WTC11 (cell line): ENCODE measurements around the gene TMEM154. TPM values are rescaled to one million over a fixed set of nuclear protein-coding genes. Genes with fewer than 3 reads are reported as not detected.

Experiments used
- ATAC-seq: fragments of 200-7000 bp; cut with Tn5 transposase; 2 replicates; pipeline ENCODE4 v1.10.0; 2021; ENCODE audit warnings: mild to moderate bottlenecking, moderate library complexity
- CTCF ChIA-PET: fragments of 300-600 bp; sonication (Branson Sonifier 250); formaldehyde crosslinking; loops from one replicate; lab custom pipeline; 2021; ENCODE audit warnings: antibody characterized with exemption; lab: Charles Lee
- POLR2A ChIA-PET: fragments of 350-600 bp; sonication (Branson Sonifier 250); formaldehyde crosslinking; loops from one replicate; lab custom pipeline; 2021; ENCODE audit warnings: antibody characterized with exemption; lab: Charles Lee
- DNase-seq: peaks from one replicate; pipeline ENCODE4 v3.0.0; 2021; ENCODE audit warnings: low spot score
- H3K27ac Mint-ChIP-seq: 2 replicates; pipeline ENCODE4 v1.8.0; 2021; ENCODE audit warnings: mixed read lengths
- H3K27me3 Mint-ChIP-seq: 2 replicates; pipeline ENCODE4 v1.8.0; 2021; ENCODE audit warnings: low read depth, mild to moderate bottlenecking, moderate library complexity, mixed read lengths
- H3K36me3 Mint-ChIP-seq: 2 replicates; pipeline ENCODE4 v1.8.0; 2021; ENCODE audit warnings: mixed read lengths
- H3K4me1 Mint-ChIP-seq: 2 replicates; pipeline ENCODE4 v1.8.0; 2022; ENCODE audit warnings: mixed read lengths
- H3K4me3 Mint-ChIP-seq: 2 replicates; pipeline ENCODE4 v1.8.0; 2021; ENCODE audit warnings: mild to moderate bottlenecking, moderate library complexity, mixed read lengths
- H3K9me3 Mint-ChIP-seq: 2 replicates; pipeline ENCODE4 v1.8.0; 2021; ENCODE audit warnings: mixed read lengths
- AFF4 ChIP-seq: sonication (generic); formaldehyde crosslinking; IDR thresholded peaks from 2 replicates; pipeline ENCODE4 v1.8.1; 2023; ENCODE audit warnings: mild to moderate bottlenecking, missing genetic modification reagents, borderline replicate concordance
- ATF6 ChIP-seq: sonication (generic); formaldehyde crosslinking; IDR thresholded peaks from 2 replicates; pipeline ENCODE4 v1.8.1; 2023; ENCODE audit warnings: mild to moderate bottlenecking, missing genetic modification reagents
- CDX4 ChIP-seq: fragments of 250-450 bp; sonication (Bioruptor Pico); IDR thresholded peaks from 2 replicates; pipeline ENCODE4 v1.9.0; 2021; ENCODE audit warnings: moderate library complexity, mild to moderate bottlenecking, inconsistent platforms, borderline replicate concordance
- ELF4 ChIP-seq: sonication (generic); formaldehyde crosslinking; IDR thresholded peaks from 2 replicates; pipeline ENCODE4 v1.8.1; 2022; ENCODE audit warnings: low read depth, mild to moderate bottlenecking, moderate library complexity, missing genetic modification reagents
- FOXK1 ChIP-seq: sonication (generic); formaldehyde crosslinking; IDR thresholded peaks from 2 replicates; pipeline ENCODE4 v1.8.0; 2022; ENCODE audit warnings: mild to moderate bottlenecking, moderate library complexity, missing genetic modification reagents
- GTF2I ChIP-seq: fragments of 250-450 bp; sonication (Bioruptor Pico); conservative IDR thresholded peaks from 2 replicates; pipeline ENCODE4 v1.4.0; 2021; ENCODE audit warnings: mild to moderate bottlenecking
- MLX ChIP-seq: sonication (generic); formaldehyde crosslinking; IDR thresholded peaks from 2 replicates; pipeline ENCODE4 v1.8.1; 2023; ENCODE audit warnings: mild to moderate bottlenecking, missing genetic modification reagents, moderate library complexity
- NFYB ChIP-seq: sonication (generic); formaldehyde crosslinking; conservative IDR thresholded peaks from 2 replicates; pipeline ENCODE4 v1.8.0; 2022; ENCODE audit warnings: low read depth, missing genetic modification reagents
- SMAD4 ChIP-seq: sonication (generic); formaldehyde crosslinking; IDR thresholded peaks from 2 replicates; pipeline ENCODE4 v1.8.0; 2022; ENCODE audit warnings: mild to moderate bottlenecking, missing genetic modification reagents
- TP53 ChIP-seq: sonication (generic); formaldehyde crosslinking; IDR thresholded peaks from 2 replicates; pipeline ENCODE4 v1.8.1; 2023; ENCODE audit warnings: mild to moderate bottlenecking, missing genetic modification reagents
- ZBTB43 ChIP-seq: sonication (generic); formaldehyde crosslinking; IDR thresholded peaks from 2 replicates; pipeline ENCODE4 v1.8.1; 2023; ENCODE audit warnings: mild to moderate bottlenecking, missing genetic modification reagents
- ZNF671 ChIP-seq: fragments of 250-450 bp; sonication (Bioruptor Pico); IDR thresholded peaks from 2 replicates; pipeline ENCODE4 v1.8.0; 2021; ENCODE audit warnings: mild to moderate bottlenecking
- ZSCAN18 ChIP-seq: fragments of 250-450 bp; sonication (Bioruptor Pico); IDR thresholded peaks from 2 replicates; pipeline ENCODE4 v2.1.2; 2022; ENCODE audit warnings: mild to moderate bottlenecking, moderate library complexity
- total RNA-seq: library from RNA; stranded (reverse); gene quantifications from 3 replicates; pipeline ENCODE4 v1.2.3, GENCODE V29; 2021
- TF ChIP-seq, protein P1 (sequence below): sonication (generic); formaldehyde crosslinking; IDR thresholded peaks from 2 replicates; pipeline ENCODE4 v1.8.0; 2022; ENCODE audit warnings: mild to moderate bottlenecking, missing genetic modification reagents

Gene TMEM154
- total RNA-seq, 1 experiment from 2014 or later = 2.1 TPM

DNA sequence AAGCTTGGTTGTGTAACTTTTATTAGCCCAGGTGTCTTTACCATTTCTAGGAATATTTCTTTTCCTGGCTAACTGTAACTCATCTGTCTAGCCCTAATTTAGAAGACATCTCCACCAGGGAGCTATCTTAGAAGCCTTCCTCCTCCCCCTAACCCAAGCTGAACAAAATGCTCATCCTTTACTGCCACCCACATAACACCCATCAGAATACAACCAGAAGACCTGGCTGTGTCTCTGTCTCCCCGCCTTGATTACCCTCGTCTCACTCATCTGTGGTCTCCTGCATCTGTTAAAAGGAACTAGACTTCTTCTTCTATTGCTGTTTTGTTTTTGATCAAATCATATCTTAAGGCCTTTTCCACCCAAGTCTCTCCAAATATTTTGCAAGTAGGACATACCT is 4.8 kb upstream of the TMEM154 start:
- Mint-ChIP-seq H3K4me1 (peaks cover 36% of the 10 kb centered on the region), H3K4me3 (no peak overlapping the region), H3K27me3 (peaks cover 6% of the 10 kb centered on the region; the same call in 1 of the 2 replicates), H3K27ac (no peak overlapping the region), H3K36me3 (no peaks in the 10 kb centered on the region), H3K9me3 (no peaks in the 10 kb centered on the region)
- ATAC-seq (no peak), DNase-seq (no peak)
- no peak for TF ChIP-seq ZNF671 (CRISPR knock-in tag)
- no peak for TF ChIP-seq FOXK1
- TF ChIP-seq ATF6 (CRISPR knock-in tag) = no peak
- TF ChIP-seq ZSCAN18 (CRISPR knock-in tag) = no peak
- no peak for TF ChIP-seq ZBTB43 (CRISPR knock-in tag)
- no peak for TF ChIP-seq CDX4 (CRISPR knock-in tag)
- no peak for TF ChIP-seq SMAD4
- TF ChIP-seq GTF2I (CRISPR knock-in tag) = no peak
- TF ChIP-seq ELF4 (CRISPR knock-in tag) = no peak
- TF ChIP-seq, protein P1, sequence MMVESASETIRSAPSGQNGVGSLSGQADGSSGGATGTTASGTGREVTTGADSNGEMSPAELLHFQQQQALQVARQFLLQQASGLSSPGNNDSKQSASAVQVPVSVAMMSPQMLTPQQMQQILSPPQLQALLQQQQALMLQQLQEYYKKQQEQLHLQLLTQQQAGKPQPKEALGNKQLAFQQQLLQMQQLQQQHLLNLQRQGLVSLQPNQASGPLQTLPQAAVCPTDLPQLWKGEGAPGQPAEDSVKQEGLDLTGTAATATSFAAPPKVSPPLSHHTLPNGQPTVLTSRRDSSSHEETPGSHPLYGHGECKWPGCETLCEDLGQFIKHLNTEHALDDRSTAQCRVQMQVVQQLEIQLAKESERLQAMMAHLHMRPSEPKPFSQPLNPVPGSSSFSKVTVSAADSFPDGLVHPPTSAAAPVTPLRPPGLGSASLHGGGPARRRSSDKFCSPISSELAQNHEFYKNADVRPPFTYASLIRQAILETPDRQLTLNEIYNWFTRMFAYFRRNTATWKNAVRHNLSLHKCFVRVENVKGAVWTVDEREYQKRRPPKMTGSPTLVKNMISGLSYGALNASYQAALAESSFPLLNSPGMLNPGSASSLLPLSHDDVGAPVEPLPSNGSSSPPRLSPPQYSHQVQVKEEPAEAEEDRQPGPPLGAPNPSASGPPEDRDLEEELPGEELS = no peak
- no peak for TF ChIP-seq NFYB (CRISPR knock-in tag)
- CTCF ChIA-PET = interaction anchor here (1.0 kb wide), 1 partner anchor 21 kb away, joined by 4 read pairs; no protein-coding TSS in a partner anchor
- POLR2A ChIA-PET = no interaction called here

- H3K9me3 Mint-ChIP-seq = no peaks in the 10 kb centered on the region
- peaks cover 37% of the 10 kb centered on the region for H3K4me1 Mint-ChIP-seq
- no peak for DNase-seq
- no peak for ATAC-seq
- ChIA-PET POLR2A (no interaction called here), CTCF (interaction anchor here (1.0 kb wide), 1 partner anchor 22 kb away, joined by 4 read pairs; no protein-coding TSS in a partner anchor)
- peaks cover 11% of the 10 kb centered on the region for H3K27me3 Mint-ChIP-seq
- H3K36me3 Mint-ChIP-seq = no peaks in the 10 kb centered on the region
- TF ChIP-seq AFF4 (CRISPR knock-in tag) = no peak
- TF ChIP-seq MLX (CRISPR knock-in tag) = no peak
- TF ChIP-seq, protein P1 = no peak
- no peak for TF ChIP-seq TP53 (CRISPR knock-in tag)
- no peak overlapping the region for H3K27ac Mint-ChIP-seq
- H3K4me3 Mint-ChIP-seq = no peak overlapping the region
These were observed 4.2 kb upstream of the TMEM154 start for GRCh38 chr4:152684007-152684406.
